HG03064 (cell line): ENCODE measurements around the gene JADE1.

Source experiments
- ATAC-seq: cut with Tn5 transposase; IDR thresholded peaks from one replicate; pipeline ENCODE4 v1.9.1; 2021; ENCODE audit warnings: low read depth; ENCODE audit not compliant: unreplicated experiment

JADE1 gene

DNA sequence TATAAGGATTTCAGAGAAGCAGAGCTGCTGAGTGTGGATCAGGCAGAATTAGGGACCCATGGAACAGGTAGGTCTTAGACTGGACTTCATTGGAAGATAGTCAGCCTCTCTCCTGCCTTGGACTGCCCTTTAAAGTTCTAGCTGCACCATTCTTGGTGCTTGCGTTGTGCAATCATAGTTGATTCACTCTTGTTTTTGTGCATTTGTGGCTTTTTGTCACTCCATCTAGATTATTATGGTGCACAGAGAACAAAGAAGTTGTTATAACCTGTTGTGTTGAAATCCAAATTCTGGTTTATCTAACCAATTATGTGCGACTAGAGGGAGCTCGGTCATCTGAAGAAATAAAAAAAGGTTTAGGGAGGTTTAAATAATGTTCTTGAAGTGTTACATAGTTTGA, 59.3 kb downstream of the JADE1 start:
- no peak for ATAC-seq

DNA sequence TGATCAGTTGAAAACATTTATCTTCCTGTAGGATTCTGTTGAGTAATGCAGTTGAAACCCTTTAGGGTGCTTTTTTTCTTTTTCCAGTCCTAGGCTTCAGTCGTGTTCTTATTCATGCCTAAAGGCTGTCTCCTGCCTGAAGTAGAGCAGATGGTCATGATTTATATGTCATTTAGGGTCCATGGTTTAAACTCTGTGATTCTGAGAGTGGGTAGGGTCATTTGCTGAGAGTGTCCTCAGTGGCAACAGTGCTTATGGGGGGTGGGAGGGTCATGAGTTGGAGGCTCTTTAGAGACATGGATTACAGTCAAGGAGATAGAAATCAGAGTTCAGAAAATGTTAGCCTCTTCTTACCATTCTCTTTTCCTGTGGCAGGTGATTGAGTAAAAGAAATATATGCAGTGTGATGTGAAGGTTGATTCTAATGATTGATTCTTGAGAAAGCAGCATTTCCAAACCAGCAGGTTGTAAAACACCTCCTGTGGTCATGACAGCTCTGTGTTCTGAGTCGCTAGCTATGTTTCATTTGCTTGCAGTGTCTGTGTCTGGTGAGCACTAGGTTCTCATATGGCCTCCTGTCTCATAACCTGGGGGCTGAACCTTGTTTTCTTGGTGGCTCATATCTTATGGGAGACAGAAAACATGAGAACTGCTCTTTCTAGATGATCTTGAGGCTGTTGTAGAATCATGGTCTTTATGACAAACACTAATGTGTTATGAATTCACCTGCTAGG, 60.4 kb downstream of the JADE1 start:
- no peak for ATAC-seq

DNA sequence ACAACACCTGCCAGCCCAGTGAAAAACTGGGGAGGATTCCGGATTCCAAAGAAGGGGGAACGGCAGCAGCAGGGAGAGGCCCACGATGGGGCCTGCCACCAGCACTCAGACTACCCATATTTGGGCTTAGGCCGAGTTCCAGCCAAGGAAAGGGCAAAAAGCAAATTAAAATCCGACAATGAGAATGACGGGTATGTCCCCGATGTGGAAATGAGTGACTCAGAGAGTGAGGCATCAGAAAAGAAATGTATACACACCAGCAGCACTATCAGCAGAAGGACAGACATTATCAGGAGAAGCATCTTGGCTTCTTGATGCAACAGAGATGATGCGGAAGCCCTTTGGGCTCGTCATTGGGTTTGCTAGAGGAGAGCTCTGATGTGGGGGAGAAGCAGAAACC, 62.4 kb downstream of the JADE1 start:
- ATAC-seq, result no peak

DNA sequence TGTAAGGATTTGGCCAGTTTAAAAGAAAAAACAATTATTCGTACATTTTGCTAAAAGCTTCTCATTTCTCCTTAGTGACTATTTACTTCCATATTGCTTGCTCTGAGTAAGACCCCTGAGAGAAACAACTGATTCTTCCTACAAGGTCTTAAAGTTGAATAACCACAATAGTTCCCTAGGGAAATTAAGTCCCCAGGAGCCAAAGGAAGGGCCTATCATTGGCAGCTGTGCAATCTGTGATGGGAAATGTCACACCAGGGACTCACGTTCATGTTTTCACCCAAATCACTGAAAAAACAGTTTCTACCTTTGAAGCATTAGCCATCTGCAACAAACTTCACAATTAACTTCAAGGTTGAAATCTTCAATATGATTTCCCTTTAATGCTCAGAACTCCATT, 66.7 kb downstream of the JADE1 start:
- ATAC-seq, result no peak

DNA sequence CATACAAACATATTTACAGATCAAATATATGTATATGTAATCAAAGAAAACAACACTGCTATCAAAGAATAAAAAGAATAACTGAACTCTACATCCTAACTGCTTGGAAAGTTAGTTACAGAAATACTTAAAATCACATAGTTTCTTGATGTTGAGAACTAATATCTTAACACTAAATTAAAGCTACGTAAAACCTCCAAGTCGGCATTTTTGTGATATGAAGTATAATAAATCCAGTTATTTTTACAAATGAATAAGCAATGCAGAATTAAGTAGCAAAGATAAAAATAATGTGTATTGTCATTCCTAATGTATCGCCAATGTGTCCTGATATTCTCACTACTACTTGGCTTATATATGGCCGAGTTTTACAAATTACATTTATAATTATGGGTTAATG, 68.4 kb downstream of the JADE1 start:
- ATAC-seq, result no peak

DNA sequence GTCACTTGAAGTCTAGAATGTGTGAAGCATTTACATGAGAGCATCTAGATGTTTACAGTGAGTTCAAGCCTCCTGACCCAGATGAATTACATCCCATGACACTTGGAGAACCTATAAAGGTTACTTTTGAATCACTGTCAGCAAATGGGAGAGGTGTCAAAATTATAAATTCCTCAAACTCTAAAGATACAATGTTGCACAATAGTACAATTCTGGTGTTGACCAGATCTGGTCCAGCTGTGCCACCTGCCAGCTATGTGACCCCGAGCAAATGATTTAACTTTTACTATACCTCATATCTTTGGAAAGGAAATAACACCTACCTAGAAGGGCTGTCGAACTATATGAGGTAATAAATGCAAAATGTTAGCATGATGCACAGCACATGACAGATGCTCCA, 69.8 kb downstream of the JADE1 start:
- ATAC-seq, result no peak

DNA sequence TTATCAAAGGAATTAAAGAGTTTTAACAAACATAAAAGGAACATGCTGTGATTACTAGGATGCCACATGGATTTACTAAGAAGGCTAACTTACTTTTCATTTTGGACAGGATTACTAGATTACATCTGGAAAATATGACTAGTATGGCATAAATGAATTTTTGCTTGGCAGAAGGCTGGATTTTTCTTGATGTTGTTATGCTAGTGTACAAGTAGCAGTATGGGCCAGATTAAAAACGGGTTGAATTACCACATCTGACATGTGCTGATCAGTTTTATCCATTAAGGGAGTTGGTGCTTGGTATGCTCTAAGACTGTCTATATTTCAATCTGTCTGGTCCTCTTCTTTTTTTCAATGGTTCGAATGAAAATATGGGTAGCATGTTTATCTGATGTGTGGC, 70.5 kb downstream of the JADE1 start:
- no peak for ATAC-seq

DNA sequence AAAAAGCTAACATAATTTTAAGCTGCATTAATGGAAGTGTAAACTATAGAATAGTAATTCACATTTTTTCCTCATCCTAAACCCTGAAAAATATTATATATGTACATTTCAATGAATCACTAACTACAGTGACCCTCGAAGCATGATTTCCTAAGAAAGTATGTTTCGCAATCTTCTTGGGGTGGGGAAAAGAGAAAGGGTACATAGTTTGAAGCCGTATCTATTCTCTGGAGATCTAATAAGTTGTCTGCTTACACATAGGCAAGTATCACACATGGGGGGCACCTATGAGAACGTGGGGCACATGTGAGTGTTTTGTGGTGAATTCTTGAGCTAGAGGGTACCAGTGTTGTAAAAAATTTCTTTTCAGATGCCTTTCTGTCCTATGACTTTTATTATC, 71.2 kb downstream of the JADE1 start:
- no peak for ATAC-seq

DNA sequence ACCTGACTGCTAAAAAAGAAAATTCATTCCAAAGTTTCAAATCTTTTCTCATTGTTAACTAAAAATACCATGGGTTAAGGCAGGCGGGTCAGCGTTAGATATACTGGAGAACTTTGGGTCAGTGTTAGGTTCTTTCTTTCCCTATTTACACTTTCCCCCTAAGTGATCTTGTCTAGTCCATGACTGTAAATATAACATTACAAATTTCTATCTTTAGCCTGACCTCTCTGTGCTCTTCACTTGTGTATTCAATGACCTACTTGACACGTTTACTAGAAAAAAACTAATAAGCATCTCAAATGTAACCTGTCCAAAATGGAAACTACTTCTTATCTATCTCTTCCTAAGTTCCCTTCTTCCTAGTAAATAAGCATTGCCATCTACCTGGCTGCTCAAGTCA, 95.3 kb downstream of the JADE1 start:
- no peak for ATAC-seq

DNA sequence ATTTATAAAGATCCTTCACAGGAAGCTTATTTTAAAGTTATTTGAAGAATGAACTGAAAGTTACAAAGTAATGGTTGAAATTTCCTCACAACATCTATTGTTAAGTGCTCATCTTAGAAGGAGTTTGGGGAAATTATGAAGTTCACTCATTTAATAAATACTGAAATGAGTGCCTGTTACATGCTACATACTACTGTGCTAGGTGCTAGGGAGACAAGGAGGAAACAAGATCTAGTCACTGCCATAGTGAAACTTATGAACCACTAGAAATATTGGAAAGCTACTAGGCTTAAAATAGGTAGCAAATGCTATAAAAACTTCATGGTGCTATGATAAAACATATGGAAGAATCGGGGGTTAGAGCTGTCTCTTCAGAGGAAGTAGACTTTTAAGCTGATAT, 97.1 kb downstream of the JADE1 start:
- no peak for ATAC-seq

DNA sequence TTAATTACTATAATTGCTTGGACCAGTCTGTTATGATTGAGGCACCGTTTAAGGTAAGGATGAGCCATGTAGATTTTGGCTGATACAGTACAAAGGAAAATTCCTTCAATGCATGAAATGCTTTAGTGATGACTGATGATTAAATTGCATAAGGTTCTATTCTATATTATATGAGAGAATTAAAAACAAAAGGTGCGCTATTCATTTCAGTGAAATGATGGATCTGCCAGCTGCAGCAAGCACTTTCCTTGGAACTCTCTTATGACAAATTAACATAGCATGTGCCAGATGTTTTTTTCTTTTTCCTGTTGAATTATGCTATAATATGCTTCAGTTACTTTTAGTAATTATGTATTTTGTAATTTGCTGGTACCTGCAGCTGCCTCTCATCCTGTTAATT, 98.5 kb downstream of the JADE1 start:
- ATAC-seq, result no peak

DNA sequence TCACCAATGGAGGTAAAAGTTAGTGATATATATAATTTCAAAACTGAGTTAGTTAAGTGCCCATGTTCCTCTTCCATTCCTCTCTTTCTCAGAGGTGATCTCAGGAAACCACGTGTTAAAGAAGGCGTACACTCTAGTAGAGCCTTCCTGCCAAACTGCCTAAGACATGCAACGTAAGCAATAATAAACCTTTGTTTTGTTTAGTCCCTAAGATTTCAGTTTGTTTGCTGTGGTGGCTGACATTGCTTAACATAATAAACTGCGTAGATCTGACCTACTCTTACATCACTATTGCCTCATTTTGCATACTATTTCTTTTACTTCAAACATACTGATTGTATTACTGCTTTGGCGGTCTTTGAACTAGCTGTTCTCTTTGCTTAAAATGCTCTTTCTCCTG, 99.2 kb downstream of the JADE1 start:
- no peak for ATAC-seq

DNA sequence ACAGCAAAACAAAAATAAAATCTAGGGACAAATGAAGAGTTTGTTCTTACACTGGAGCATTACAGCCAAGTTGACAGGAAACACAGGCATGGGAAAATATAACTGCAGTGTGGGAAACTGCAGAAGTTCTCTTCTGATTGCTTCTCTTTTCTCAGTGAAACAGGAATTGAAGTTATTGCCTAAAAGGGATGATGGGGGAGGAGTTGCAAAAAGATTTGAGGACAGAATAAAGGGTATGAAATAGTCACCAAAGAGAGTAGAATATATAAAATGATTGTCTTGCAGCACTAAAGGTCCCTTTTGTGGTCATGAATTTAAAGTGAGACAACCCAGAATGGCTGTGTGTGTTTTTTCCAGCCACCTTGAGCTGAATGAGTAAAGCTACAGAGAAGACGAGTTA, 103.7 kb downstream of the JADE1 start:
- ATAC-seq, result no peak

DNA sequence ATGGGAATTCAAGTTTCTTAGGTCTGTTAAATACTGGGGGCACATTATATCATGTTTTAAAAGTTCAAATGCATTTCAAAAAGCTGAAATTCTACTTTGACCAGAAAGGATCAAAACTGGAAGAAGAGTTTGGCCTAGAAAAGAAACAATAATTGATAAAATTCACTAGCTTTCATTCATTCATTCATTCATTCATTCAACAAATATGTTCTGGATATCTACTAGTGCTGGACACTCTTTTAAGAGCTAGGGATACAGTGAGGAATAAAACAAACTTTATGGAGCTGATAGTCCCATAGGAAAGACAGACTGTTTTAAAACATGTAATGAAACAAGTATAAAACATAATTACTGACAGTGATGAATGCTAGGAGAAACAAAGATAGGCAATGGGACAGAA, 106.0 kb downstream of the JADE1 start:
- no peak for ATAC-seq

DNA sequence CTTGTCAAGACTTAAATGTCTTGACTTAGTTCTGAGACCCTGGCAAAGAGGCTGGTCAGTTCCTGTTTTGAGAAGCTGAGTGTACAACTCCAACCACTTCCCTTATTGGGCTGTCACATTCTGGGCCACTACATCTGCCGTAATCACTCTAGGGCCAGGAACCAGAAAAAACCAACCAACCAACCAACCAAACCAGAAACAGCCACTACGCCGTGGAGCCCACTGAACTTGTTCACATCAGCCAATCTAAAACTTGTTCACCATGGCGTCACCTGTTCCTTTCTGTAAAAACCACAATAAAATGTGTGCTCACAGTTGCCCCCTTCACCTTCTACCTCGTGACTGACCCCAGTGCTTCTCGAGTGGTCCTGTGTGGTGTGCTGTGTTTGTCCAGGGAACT, 107.3 kb downstream of the JADE1 start:
- peak; percentile 64 for ATAC-seq

DNA sequence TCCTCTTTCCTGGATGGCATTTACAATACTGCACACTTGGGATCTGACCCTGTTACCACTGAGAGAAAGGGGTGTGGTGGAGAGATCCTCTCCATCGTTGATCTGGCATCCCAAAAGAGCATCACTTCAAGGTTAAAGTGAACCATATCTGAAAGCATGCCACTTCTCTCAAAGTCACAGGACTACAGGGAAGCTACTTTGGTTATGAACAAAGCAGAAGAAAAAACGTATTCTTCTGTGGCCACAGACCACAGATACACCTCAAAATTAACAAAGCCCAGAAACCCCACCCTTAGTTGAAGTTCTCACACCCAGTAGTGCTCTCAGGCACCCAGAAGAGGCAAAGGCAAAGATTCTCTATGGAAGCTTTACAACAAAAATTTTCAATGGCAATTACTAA, 108.3 kb downstream of the JADE1 start:
- peak; percentile 80 for ATAC-seq

DNA sequence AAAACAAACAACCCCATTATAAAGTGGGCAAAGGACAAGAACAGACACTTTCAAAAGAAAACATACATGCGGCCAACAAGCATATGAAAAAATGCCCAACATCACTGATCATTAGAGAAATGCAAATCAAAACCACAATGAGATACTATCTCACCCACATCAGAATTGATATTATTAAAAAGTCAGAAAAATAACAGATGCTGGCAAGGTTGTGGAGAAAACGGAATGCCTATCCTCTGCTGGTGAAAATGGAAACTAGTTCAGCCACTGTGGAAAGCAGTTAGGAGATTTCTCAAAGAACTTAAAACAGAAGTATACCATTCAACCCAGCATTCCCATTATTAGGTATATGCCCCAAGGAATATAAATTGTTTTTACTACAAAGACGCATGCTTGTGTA, 112.5 kb downstream of the JADE1 start:
- no peak for ATAC-seq
